ENCODE measurements around the gene SCGB1A1.
"Not testable (repeated sequence)": the region's sequence is repeated elsewhere in the genome, so short reads cannot be mapped to it uniquely, and the experiment has no call there.

SCGB1A1 gene, protein sequence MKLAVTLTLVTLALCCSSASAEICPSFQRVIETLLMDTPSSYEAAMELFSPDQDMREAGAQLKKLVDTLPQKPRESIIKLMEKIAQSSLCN

DNA sequence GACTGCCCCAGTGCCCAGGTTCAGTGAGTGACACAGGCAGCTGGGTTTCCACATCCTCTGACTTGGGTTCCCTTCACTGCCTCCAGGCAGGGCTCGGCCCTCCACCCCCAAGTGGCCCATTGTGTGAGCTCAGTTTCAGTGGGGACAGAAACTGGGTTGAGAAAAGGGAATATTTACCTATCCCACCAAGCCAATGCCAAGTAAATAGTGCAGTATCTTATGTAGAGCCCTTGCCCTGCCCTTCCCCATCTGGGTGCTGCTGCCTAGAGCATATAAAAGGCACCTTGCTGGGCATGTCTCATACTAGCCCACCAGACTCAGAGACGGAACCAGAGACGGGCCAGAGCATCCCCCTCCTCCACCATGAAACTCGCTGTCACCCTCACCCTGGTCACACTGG, at the start of gene SCGB1A1:
Gene SCGB1A1 (plus strand): TSS at position 301 of the 400 bp plus-strand sequence. CDS start 63 bp downstream, at position 364.
- CTCF ChIA-PET, result interaction anchor here (1.0 to 2.7 kb wide), 2 partner anchors 23 to 142 kb away, joined by 5 to 13 read pairs; no protein-coding TSS in a partner anchor
- Mint-ChIP-seq H3K9me3 (no peaks in the 10 kb centered on the region), H3K4me3 (no peak within 1 kb of the TSS), H3K27me3 (peaks cover 48% of the 10 kb centered on the region), H3K27ac (no peak within 1 kb of the TSS), H3K4me1 (no peaks in the 10 kb centered on the region), H3K36me3 (no peaks in the 10 kb centered on the region)
- no peak for DNase-seq

DNA sequence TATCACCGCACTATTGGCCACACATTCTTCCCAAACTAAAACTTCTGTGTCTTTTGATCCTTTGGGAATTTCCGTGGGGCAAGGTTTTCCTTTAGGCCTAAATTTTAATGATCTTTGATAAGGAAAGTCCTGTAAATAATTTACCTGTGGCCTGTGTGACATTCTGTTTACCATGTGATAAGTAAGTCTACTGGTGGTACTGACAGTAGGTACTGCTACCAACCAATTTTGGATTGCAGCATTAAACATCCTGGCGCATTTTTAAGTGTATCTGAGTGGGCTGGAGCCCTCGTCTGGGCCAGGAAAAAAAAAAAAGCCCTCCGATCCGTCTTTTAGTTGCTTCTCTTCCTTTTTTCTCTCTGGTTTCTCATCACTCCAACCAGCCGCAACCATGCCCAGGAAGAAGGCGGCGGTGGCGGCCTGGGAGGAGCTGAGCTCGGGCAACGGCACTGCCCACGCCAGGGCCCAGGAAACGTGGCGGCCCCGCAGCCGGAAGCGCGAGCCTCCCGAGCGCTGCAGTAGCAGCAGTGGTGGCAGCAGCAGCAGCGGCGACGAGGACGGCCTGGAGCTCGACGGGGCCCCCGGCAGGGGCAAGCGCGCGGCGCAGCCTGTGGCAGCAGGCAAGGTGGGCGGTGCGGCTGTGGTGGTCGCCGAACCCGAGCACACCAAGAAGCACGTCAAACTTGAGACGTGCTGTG, 47.9 kb upstream of the SCGB1A1 start:
- Mint-ChIP-seq H3K27ac (peak overlapping the region; percentile 83), H3K27me3 (no peaks in the 10 kb centered on the region), H3K4me1 (peaks cover 36% of the 10 kb centered on the region), H3K4me3 (no peak overlapping the region), H3K36me3 (no peaks in the 10 kb centered on the region), H3K9me3 (peaks cover 1% of the 10 kb centered on the region)
- DNase-seq, result peak; percentile 64
- CTCF ChIA-PET, result interaction anchor here (1.0 to 1.3 kb wide), 2 partner anchors 30 to 31 kb away, joined by 3 to 4 read pairs; no protein-coding TSS in a partner anchor

DNA sequence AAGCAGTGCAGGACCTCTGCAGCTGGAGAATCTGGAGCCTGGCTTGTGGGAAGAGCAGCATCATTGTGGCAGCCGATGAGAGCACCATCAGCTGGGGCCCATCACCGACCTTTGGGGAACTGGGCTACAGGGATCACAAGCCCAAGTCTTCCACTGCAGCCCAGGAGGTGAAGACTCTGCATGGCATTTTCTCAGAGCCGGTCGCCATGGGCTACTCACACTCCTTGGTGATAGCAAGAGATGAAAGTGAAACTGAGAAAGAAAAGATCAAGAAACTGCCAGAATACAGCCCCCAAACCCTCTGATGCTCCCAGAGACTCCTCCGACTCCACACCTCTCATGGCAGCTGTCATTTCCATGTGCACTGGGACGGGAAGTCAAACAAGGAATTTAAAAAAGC, 46.0 kb upstream of the SCGB1A1 start:
- no peaks in the 10 kb centered on the region for H3K27me3 Mint-ChIP-seq
- CTCF ChIA-PET, result interaction anchor here (0.6 to 0.9 kb wide), 2 partner anchors 32 to 186 kb away, joined by 3 read pairs; no protein-coding TSS in a partner anchor
- no peaks in the 10 kb centered on the region for H3K36me3 Mint-ChIP-seq
- peaks cover 35% of the 10 kb centered on the region for H3K4me1 Mint-ChIP-seq
- DNase-seq, result peak; percentile 46
- H3K27ac Mint-ChIP-seq, result peak overlapping the region; percentile 34
- H3K4me3 Mint-ChIP-seq, result no peak overlapping the region
- H3K9me3 Mint-ChIP-seq, result peaks cover 1% of the 10 kb centered on the region

DNA sequence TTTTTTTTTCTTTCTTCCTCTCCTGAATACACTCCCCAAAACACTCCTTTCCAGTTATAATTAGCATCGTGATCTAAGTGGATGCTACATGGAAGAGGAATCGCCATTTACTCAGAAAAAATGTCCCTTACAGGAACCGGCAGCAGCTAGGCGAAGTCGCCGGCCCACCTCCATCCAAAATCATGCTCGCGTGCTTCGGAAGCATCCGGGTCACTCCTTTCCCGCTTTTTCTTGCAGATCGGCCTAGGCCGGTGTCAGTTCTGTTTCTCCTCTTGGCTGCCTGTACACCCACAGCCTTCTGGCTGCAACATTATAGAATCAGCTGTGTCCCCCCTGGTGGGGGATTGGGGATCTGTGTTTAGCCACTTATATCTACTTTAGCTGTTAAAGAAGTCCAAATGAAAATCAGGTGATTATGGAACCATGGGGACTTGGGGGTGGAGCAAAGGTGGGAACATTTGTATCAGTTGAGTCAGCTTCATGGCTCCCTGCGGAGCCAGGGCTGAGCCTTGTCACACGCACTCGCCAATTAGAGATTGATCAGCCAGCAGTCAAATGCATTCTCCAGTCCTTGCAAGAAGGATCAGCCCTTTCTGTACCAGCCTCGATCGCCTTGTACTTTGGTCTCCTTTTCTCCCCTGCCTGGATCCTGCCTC, 45.2 kb upstream of the SCGB1A1 start:
- DNase-seq, result no peak
- no peak overlapping the region for H3K4me3 Mint-ChIP-seq
- H3K36me3 Mint-ChIP-seq, result no peaks in the 10 kb centered on the region
- CTCF ChIA-PET, result interaction anchor here (0.8 to 2.1 kb wide), 3 partner anchors 21 to 35 kb away, joined by 4 to 8 read pairs (median 6); no protein-coding TSS in a partner anchor
- H3K9me3 Mint-ChIP-seq, result no peaks in the 10 kb centered on the region
- peaks cover 28% of the 10 kb centered on the region for H3K4me1 Mint-ChIP-seq
- H3K27me3 Mint-ChIP-seq, result no peaks in the 10 kb centered on the region
- no peak overlapping the region for H3K27ac Mint-ChIP-seq

DNA sequence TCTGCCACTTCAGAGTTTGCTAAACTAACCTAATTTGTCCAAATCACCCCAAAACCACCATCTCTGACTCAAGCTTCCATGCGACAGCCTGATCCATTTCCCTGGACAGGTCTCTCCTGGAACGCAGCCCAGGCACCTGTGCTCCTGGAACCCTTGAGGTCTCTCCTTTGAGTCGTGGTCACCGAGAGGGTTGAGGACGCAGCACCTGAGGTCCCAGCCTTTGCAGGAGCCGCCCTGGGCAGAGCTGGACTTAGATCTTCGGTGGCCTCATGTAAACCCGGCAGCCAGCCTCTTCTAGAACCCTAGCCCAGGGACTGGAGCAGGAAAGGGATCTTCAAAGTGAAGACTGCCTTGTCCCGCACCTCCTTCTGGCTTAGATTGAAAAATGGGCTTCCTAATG, 44.0 kb upstream of the SCGB1A1 start:
- no peak for DNase-seq
- peaks cover 7% of the 10 kb centered on the region for H3K27me3 Mint-ChIP-seq
- H3K27ac Mint-ChIP-seq, result no peak overlapping the region
- peaks cover 28% of the 10 kb centered on the region for H3K4me1 Mint-ChIP-seq
- H3K36me3 Mint-ChIP-seq, result no peaks in the 10 kb centered on the region
- H3K9me3 Mint-ChIP-seq, result no peaks in the 10 kb centered on the region
- CTCF ChIA-PET, result interaction anchor here (1.3 to 2.1 kb wide), 3 partner anchors 15 to 34 kb away, joined by 4 to 8 read pairs (median 6); no protein-coding TSS in a partner anchor
- no peak overlapping the region for H3K4me3 Mint-ChIP-seq

DNA sequence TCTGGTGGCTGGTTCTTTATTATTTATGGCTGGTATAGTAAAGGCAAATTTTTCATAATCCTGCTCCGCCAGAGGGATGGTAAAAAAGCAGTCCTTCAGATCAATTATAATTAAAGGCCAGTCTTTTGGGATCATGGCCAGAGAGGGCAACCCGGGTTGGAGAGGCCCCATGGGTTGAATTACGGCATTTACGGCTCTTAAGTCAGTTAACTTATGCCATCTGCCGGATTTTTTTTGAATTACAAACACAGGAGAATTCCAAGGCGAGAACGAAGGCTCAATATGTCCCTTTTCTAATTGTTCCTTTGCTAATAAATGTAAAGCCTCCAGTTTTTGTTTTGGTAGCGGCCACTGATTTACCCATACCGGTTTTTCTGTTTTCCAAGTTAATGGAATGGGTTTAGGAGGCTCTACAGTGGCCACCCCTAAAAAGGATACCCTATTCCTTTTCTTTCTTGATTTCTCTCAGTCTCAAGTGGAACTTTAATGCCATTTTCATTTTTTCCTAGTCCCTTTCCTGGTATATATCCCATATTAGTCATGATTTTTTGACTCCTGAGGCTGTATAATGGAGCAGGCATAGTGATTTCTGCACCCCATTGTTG, 40.3 kb upstream of the SCGB1A1 start:
- not testable (repeated sequence) for H3K4me3 Mint-ChIP-seq, H3K9me3 Mint-ChIP-seq, H3K4me1 Mint-ChIP-seq, H3K27ac Mint-ChIP-seq, DNase-seq, H3K36me3 Mint-ChIP-seq
- peaks cover 10% of the 10 kb centered on the region for H3K27me3 Mint-ChIP-seq
- CTCF ChIA-PET, result interaction anchor here (0.7 to 3.4 kb wide), 8 partner anchors 13 to 67 kb away, joined by 3 to 39 read pairs (median 6); partner anchors contain the start of gene ASRGL1

DNA sequence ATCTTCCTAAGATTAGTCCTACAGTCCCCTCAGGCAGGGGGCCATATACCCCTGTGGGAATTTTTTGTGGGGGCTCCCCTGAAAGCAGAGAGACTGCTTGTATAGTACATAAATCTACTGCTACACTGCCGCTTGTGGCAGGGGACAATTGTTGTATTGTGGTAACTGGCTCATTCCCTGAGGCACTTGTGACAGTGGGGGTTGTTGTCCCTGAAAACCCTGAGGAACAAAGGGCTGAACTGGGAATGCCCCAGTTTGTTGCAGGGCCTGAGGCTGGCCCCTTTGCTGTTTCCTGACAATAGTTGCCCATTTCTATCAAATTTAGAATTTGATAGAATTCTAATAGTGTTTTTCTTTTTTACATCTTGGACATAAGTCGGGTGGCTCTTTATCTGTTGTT, 39.2 kb upstream of the SCGB1A1 start:
- not testable (repeated sequence) for H3K4me1 Mint-ChIP-seq, H3K36me3 Mint-ChIP-seq, H3K4me3 Mint-ChIP-seq, DNase-seq, H3K27ac Mint-ChIP-seq, H3K9me3 Mint-ChIP-seq
- peaks cover 10% of the 10 kb centered on the region for H3K27me3 Mint-ChIP-seq
- CTCF ChIA-PET, result interaction anchor here (0.9 to 1.6 kb wide), 7 partner anchors 10 to 208 kb away, joined by 3 to 12 read pairs (median 4); no protein-coding TSS in a partner anchor

DNA sequence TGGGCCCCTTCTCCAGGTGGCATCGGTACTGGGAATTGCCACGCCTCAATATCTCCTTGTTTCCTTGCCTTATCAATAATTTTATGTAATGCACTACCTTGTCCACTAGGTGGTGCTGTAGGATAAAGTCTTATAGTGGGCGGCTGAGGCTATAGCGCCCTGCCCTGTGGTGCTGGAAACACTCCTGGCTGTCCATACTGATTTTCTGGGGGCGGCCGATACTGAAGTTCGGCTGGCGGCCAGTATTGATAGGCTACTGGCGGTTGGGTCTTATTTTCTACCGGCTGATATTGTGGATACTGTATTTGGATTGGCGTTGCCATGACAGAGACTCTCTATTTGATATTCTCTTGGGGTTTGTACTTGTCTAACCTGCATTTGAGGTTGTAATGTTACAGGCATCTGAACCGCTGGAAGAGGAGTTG, 38.0 kb upstream of the SCGB1A1 start:
- H3K9me3 Mint-ChIP-seq, H3K27ac Mint-ChIP-seq, H3K36me3 Mint-ChIP-seq, H3K4me3 Mint-ChIP-seq: not testable (repeated sequence)
- DNase-seq, result peak; percentile 60
- CTCF ChIA-PET, result interaction anchor here (0.7 to 1.6 kb wide), 9 partner anchors 10 to 209 kb away, joined by 3 to 9 read pairs (median 5); no protein-coding TSS in a partner anchor
- Mint-ChIP-seq H3K4me1 (peaks cover 14% of the 10 kb centered on the region), H3K27me3 (peaks cover 10% of the 10 kb centered on the region)

DNA sequence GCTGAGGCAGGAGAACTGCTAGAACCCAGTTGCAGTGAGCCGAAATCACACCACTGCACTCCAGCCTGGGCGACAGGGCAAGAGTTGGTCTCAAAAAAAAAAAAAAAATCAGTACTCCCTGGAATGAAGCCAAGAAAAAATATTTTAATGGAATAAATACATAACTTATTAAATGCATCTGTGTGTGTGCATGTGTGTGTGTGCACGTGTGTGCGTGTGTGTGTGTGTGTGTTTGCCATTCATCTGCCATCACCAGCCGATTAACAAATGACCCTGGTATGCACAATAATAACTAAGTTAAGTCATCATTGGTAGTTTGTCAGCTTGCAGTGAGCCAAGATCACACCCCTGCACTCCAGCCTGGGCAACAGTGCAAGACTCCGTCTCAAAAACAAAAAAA, 35.0 kb upstream of the SCGB1A1 start:
- Mint-ChIP-seq H3K4me1 (peaks cover 27% of the 10 kb centered on the region), H3K27me3 (peaks cover 10% of the 10 kb centered on the region), H3K36me3 (no peaks in the 10 kb centered on the region), H3K27ac (no peak overlapping the region), H3K9me3 (no peaks in the 10 kb centered on the region), H3K4me3 (no peak overlapping the region)
- CTCF ChIA-PET, result interaction anchor here (1.5 kb wide), 1 partner anchor 10 kb away, joined by 5 read pairs; no protein-coding TSS in a partner anchor
- no peak for DNase-seq

DNA sequence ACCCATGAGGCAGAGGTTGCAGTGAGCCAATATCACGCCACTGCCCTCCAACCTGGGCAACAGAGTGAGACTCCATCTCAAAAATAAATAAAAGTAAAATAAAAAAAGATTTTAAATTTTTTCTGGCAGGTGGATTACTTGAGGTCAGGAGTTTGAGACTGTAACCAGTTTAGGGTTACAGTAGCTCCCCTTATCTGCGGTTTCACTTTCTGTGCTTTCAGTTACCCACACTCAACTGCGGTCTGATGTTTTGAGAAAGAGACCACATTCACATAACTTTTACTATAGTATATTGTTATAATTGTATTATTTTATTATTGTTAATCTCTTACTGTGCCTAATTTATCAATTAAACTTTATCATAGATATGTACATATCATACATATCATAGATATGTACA, 32.8 kb upstream of the SCGB1A1 start:
- H3K36me3 Mint-ChIP-seq, H3K27ac Mint-ChIP-seq, H3K27me3 Mint-ChIP-seq, H3K4me3 Mint-ChIP-seq, H3K9me3 Mint-ChIP-seq: not testable (repeated sequence)
- CTCF ChIA-PET, result interaction anchor here (1.0 to 1.7 kb wide), 3 partner anchors 9 to 158 kb away, joined by 3 to 6 read pairs (median 3); no protein-coding TSS in a partner anchor
- peak; percentile 40 for DNase-seq
- H3K4me1 Mint-ChIP-seq, result peaks cover 22% of the 10 kb centered on the region

DNA sequence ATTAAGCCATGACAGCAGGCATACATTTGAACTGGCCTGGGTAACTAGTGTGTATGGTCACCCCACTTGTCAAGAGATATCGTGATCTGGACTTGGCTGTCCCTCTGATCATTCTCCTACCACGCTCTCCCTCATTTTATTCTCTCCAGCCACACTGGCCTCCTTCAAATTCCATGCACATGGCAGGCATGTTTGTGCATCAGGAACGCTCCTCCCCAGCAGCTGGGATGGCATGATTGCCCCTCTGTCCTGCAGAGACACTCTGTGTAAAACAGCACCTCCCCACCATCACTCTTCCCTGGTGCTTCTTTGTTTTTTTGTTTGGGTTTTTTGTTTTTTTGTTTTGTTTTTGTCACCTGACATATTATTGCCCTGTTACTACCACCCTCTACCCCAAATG, 31.5 kb upstream of the SCGB1A1 start:
- peaks cover 5% of the 10 kb centered on the region for H3K27me3 Mint-ChIP-seq
- peaks cover 20% of the 10 kb centered on the region for H3K4me1 Mint-ChIP-seq
- H3K36me3 Mint-ChIP-seq, result no peaks in the 10 kb centered on the region
- H3K4me3 Mint-ChIP-seq, result no peak overlapping the region
- no peak for DNase-seq
- no peaks in the 10 kb centered on the region for H3K9me3 Mint-ChIP-seq
- CTCF ChIA-PET, result interaction anchor here (1.7 kb wide), 1 partner anchor 156 kb away, joined by 4 read pairs; no protein-coding TSS in a partner anchor
- no peak overlapping the region for H3K27ac Mint-ChIP-seq

DNA sequence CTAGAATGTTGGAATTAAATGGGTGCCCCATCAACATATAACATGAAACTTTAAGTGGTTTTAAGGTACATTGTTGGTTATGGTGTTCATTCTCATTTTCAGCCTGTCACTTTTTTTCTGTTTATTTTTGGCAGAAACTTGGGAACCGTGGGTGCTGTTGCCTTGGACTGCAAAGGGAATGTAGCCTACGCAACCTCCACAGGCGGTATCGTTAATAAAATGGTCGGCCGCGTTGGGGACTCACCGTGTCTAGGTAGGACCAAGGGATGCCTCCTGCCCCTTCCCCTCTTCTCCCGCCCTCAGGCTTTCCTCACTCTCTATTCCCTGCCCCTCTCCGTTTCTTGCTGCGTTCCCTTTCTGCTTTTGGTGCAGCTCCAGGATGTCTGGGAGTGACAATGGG, 29.8 kb upstream of the SCGB1A1 start:
- Mint-ChIP-seq H3K4me3 (no peak overlapping the region), H3K27ac (no peak overlapping the region), H3K27me3 (peaks cover 5% of the 10 kb centered on the region), H3K4me1 (peaks cover 31% of the 10 kb centered on the region), H3K36me3 (no peaks in the 10 kb centered on the region), H3K9me3 (no peaks in the 10 kb centered on the region)
- DNase-seq, result no peak
- CTCF ChIA-PET, result interaction anchor here (1.0 to 1.7 kb wide), 2 partner anchors 12 to 154 kb away, joined by 4 read pairs; no protein-coding TSS in a partner anchor

DNA sequence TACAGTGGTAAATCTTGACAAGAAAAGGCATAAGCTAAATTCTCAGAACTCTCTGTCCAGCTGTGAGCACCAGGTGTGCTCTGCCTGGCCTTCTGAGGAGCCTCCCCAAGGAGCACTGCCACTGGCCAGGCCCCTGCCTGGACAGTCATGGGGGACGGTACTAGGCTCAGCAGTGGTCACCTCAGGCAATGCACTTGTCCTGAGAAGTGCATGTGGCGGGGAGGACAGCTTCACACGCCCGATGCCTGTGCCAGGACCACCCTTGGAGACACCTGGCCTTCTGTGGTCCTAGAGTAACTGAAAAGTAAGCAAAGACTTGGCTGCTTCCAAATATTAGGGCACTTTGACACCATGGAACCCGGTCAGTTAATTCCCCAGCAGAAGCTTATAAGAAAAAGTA, 28.6 kb upstream of the SCGB1A1 start:
- Mint-ChIP-seq H3K9me3 (no peaks in the 10 kb centered on the region), H3K36me3 (no peaks in the 10 kb centered on the region), H3K4me1 (peaks cover 35% of the 10 kb centered on the region), H3K4me3 (no peak overlapping the region), H3K27ac (no peak overlapping the region), H3K27me3 (peaks cover 5% of the 10 kb centered on the region)
- no peak for DNase-seq
- CTCF ChIA-PET, result interaction anchor here (1.0 to 3.2 kb wide), 7 partner anchors 8 to 170 kb away, joined by 3 to 14 read pairs (median 5); no protein-coding TSS in a partner anchor

DNA sequence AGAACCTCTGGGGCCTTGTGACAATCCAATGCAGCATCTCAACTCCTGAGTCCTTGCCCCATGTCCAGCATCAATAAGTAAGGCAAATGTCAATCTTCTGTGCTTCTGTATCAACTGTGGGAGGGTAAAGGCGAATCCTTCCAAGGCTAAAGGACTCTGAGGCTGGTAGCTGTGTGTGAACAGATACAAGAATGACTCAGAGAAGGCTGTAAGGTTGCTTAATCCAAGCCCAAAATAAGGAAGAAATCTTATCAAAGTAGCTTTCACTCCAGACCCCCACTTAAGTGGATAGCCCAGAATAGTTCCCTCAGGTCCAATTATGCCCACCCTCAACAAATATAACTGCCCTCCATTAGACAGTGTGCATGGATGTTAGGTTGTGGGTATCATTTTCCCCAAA, 28.1 kb upstream of the SCGB1A1 start:
- CTCF ChIA-PET, result interaction anchor here (0.8 to 6.8 kb wide), 7 partner anchors 8 to 170 kb away, joined by 3 to 54 read pairs (median 5); no protein-coding TSS in a partner anchor
- no peaks in the 10 kb centered on the region for H3K36me3 Mint-ChIP-seq
- H3K4me1 Mint-ChIP-seq, result peaks cover 31% of the 10 kb centered on the region
- H3K27ac Mint-ChIP-seq, result no peak overlapping the region
- H3K27me3 Mint-ChIP-seq, result peaks cover 5% of the 10 kb centered on the region
- no peaks in the 10 kb centered on the region for H3K9me3 Mint-ChIP-seq
- H3K4me3 Mint-ChIP-seq, result no peak overlapping the region
- DNase-seq, result no peak

Measured in activated naive CD4-positive, alpha-beta T cell treated with anti-CD3 and anti-CD28 coated beads, Interleukin-2, amount 10 ng/mL, durations not matched to agents 7 days and 5 days (primary cell).